Measurements from ENCODE around the gene DCLK1.

GRCh38 chr13:35882722-35883497, 248.3 kb downstream of the DCLK1 start:
- TF ChIP-seq CTCF (IDR thresholded peaks at IDR 0.05), result no peak
- no peak for TF ChIP-seq EZH2 (IDR thresholded peaks at IDR 0.05)
